Mucosa of descending colon (tissue), 3 donors: ENCODE results near the gene HEG1. TPM values are rescaled to one million over a fixed set of nuclear protein-coding genes. Genes with fewer than 3 reads are reported as not detected.
A peak's percentile ranks its signal among the peaks of the same experiment; 100 is the strongest.

ENCODE experiments used
- ATAC-seq: fragments of 200-7000 bp; cut with Tn5 transposase; one replicate; pipeline ENCODE4 v1.9.1; 2020; ENCODE audit warnings: mild to moderate bottlenecking, moderate library complexity
- DNase-seq, 3 donors: peaks; one replicate each; pipeline ENCODE4 v3.0.0-alpha.2; 2020
- H3K36me3 ChIP-seq: fragments of 200-600 bp; one replicate; pipeline ENCODE4 v1.8.0; 2021; ENCODE audit warnings: low read depth, mild to moderate bottlenecking
- H3K4me1 ChIP-seq: fragments of 200-600 bp; one replicate; pipeline ENCODE4 v1.8.0; 2021; ENCODE audit warnings: low read depth, mild to moderate bottlenecking
- H3K4me3 ChIP-seq: fragments of 200-600 bp; one replicate; pipeline ENCODE4 v1.8.0; 2021; ENCODE audit warnings: mild to moderate bottlenecking
- H3K9me3 ChIP-seq: fragments of 200-600 bp; one replicate; pipeline ENCODE4 v1.8.0; 2021; ENCODE audit warnings: mild to moderate bottlenecking
- CTCF ChIP-seq: fragments of 200-600 bp; IDR thresholded peaks from one replicate; pipeline ENCODE4 v1.8.0; 2022; ENCODE audit warnings: antibody characterized with exemption, mild to moderate bottlenecking
- intact Hi-C, 2 donors: fragments of 100-400 bp; cut with DNase I in 1 of 2; cut with micrococcal nuclease in 1 of 2; formaldehyde crosslinking; loops; one replicate each; pipeline versions ENCODE4 v1.11.0 to v1.11.1; 2022; cut with DNase I, micrococcal nuclease
- total RNA-seq, 3 donors: library from RNA; stranded (reverse); fragmentation: NEBNext Ultra II Directional in 2 of 3; extraction: Animal tissue kit (Norgen Biotek cat#: 25700) in 2 of 3; gene quantifications; one replicate each; pipeline versions ENCODE4 v1.2.1 to v1.2.4, GENCODE V29; 2021 to 2023
- donor health status: DM: no; HTN: no; CAD: no; lungs with moderate emphysema.
- donor health status: DM: no; HTN: no; CAD: no.
- donor health status: DM: no; HTN: yes; CAD: no.

Gene HEG1
- total RNA-seq, 3 donors from 2014 or later, result 7.4 to 45.3 (median 15.0) TPM

- Histone ChIP-seq H3K36me3 (no peaks in the 10 kb centered on the region), H3K9me3 (no peaks in the 10 kb centered on the region), H3K4me3 (no peak overlapping the region), H3K4me1 (no peaks in the 10 kb centered on the region)
- TF ChIP-seq CTCF, result no peak
- no peak for DNase-seq
- no peak for ATAC-seq
- intact Hi-C loops, result no loop called here
Observed at GRCh38 chr3:125069968-125070745, 14.4 kb upstream of the HEG1 start.

- ATAC-seq (peak; percentile 57), DNase-seq (no peak)
- H3K9me3 ChIP-seq, result no peaks in the 10 kb centered on the region
- H3K4me3 ChIP-seq, result no peak overlapping the region
- intact Hi-C loops, result no loop called here
- no peaks in the 10 kb centered on the region for H3K36me3 ChIP-seq
- no peak for TF ChIP-seq CTCF
- no peaks in the 10 kb centered on the region for H3K4me1 ChIP-seq
Observed at GRCh38 chr3:125069452-125069851, 13.7 kb upstream of the HEG1 start.

- TF ChIP-seq CTCF, result no peak
- Histone ChIP-seq H3K4me1 (no peaks in the 10 kb centered on the region), H3K4me3 (no peak overlapping the region), H3K36me3 (no peaks in the 10 kb centered on the region), H3K9me3 (no peaks in the 10 kb centered on the region)
- intact Hi-C loops, result no loop called here
- DNase-seq (no peak), ATAC-seq (no peak)
Observed at GRCh38 chr3:125068265-125068664, 12.5 kb upstream of the HEG1 start.

- no peaks in the 10 kb centered on the region for H3K4me1 ChIP-seq
- H3K4me3 ChIP-seq, result no peak overlapping the region
- ATAC-seq (no peak), DNase-seq (no peak)
- no peak for TF ChIP-seq CTCF
- intact Hi-C loops, result no loop called here
- H3K36me3 ChIP-seq, result no peaks in the 10 kb centered on the region
- no peaks in the 10 kb centered on the region for H3K9me3 ChIP-seq
Observed at GRCh38 chr3:125067225-125067624, 11.4 kb upstream of the HEG1 start.

GRCh38 chr3:125062904-125063618, 7.3 kb upstream of the HEG1 start:
- ATAC-seq, result no peak

More at GRCh38 chr3:125062904-125063618, 7.3 kb upstream of the HEG1 start:
- Histone ChIP-seq H3K36me3 (no peaks in the 10 kb centered on the region), H3K4me1 (no peaks in the 10 kb centered on the region), H3K4me3 (no peak overlapping the region), H3K9me3 (no peaks in the 10 kb centered on the region)
- no peak for DNase-seq
- intact Hi-C loops, result no loop called here
- no peak for TF ChIP-seq CTCF
